ENCODE results near the gene TVP23B. TPM values are rescaled to one million over a fixed set of nuclear protein-coding genes. Genes with fewer than 3 reads are reported as not detected.
"Not testable (repeated sequence)": the region's sequence is repeated elsewhere in the genome, so short reads cannot be mapped to it uniquely, and the experiment has no call there.

TVP23B gene
- total RNA-seq, result 10 to 100 TPM; 23.3 to 31.3 (median 27.2) TPM

GRCh38 chr17:18780991-18781718 is at the start of gene TVP23B:
TSS of gene TVP23B (plus strand) at chr17:18781183. CDS start at chr17:18781294, 111 bp downstream.
- 0% methylated on average over 8 of the region's 56 CpGs for WGBS
- TF ChIP-seq POLR2AphosphoS5 (IDR thresholded peaks at IDR 0.05) (peak; percentile 89 to 92), POLR2A (IDR thresholded peaks at IDR 0.05; ENCODE audit: low read depth) (peak; percentile 78)
- H3K36me3 ChIP-seq; H3K27me3 ChIP-seq; H3K9me3 ChIP-seq; intact Hi-C loops (cut with DNase I): not testable (repeated sequence)
- peak within 1 kb of the TSS; percentile 83 to 86 (median 84) for H3K27ac ChIP-seq (replicated peaks in 1 of 4)
- H3K4me3 ChIP-seq, result peak within 1 kb of the TSS; percentile 59 to 75 (median 65)
- peaks cover 0 to 29% (median 15%) of the 10 kb centered on the region in 4 donors for H3K4me1 ChIP-seq
- peak; percentile 99 for DNase-seq (ENCODE audit: extremely low spot score)

GRCh38 chr17:18732438-18732837 is 48.5 kb upstream of the TVP23B start:
- H3K4me3 ChIP-seq; intact Hi-C loops (cut with DNase I); DNase-seq (ENCODE audit: extremely low spot score); H3K27me3 ChIP-seq; H3K4me1 ChIP-seq; H3K9me3 ChIP-seq; H3K27ac ChIP-seq (replicated peaks in 1 of 4): not testable (repeated sequence)
- peaks cover 0 to 13% (median 7%) of the 10 kb centered on the region in 4 donors for H3K36me3 ChIP-seq
- 92% methylated on average over 1 of the region's 1 CpG for WGBS

- peaks cover 0 to 11% (median 6%) of the 10 kb centered on the region in 4 donors for H3K36me3 ChIP-seq
- WGBS, result 82% methylated on average over 4 of the region's 4 CpGs
- H3K4me3 ChIP-seq; H3K27ac ChIP-seq (replicated peaks in 1 of 4); DNase-seq (ENCODE audit: extremely low spot score); intact Hi-C loops (cut with DNase I); H3K9me3 ChIP-seq; H3K27me3 ChIP-seq; H3K4me1 ChIP-seq: not testable (repeated sequence)
These were observed 47.6 kb upstream of the TVP23B start for GRCh38 chr17:18733350-18733749.

GRCh38 chr17:18739616-18740391 is 41.2 kb upstream of the TVP23B start:
- intact Hi-C loops (cut with DNase I), result not testable (repeated sequence)

GRCh38 chr17:18741228-18741627 is 39.8 kb upstream of the TVP23B start:
- H3K4me3 ChIP-seq; DNase-seq (ENCODE audit: extremely low spot score); H3K36me3 ChIP-seq; H3K9me3 ChIP-seq; intact Hi-C loops (cut with DNase I); H3K27me3 ChIP-seq; H3K4me1 ChIP-seq; H3K27ac ChIP-seq (replicated peaks in 1 of 4): not testable (repeated sequence)
- 89% methylated on average over 2 of the region's 6 CpGs for WGBS

More at GRCh38 chr17:18739616-18740391, 41.2 kb upstream of the TVP23B start:
- not testable (repeated sequence) for H3K27ac ChIP-seq (replicated peaks in 1 of 4); H3K4me3 ChIP-seq; H3K9me3 ChIP-seq; H3K4me1 ChIP-seq; H3K27me3 ChIP-seq; DNase-seq (ENCODE audit: extremely low spot score)
- 79% methylated on average over 7 of the region's 7 CpGs for WGBS
- H3K36me3 ChIP-seq, result peaks cover 0 to 11% (median 6%) of the 10 kb centered on the region in 4 donors

- H3K27ac ChIP-seq (replicated peaks in 1 of 4); H3K4me1 ChIP-seq; intact Hi-C loops (cut with DNase I); DNase-seq (ENCODE audit: extremely low spot score); H3K36me3 ChIP-seq; H3K9me3 ChIP-seq; H3K27me3 ChIP-seq: not testable (repeated sequence)
- 0% methylated on average over 2 of the region's 10 CpGs for WGBS
- H3K4me3 ChIP-seq, result peak within 1 kb of the TSS in 2 of 4 donors; percentile 27 to 39
These were observed 37.1 kb upstream of the TVP23B start, which contains the start of gene FBXW10 for GRCh38 chr17:18743699-18744421. TSS of gene FBXW10 (plus strand) at chr17:18744054. CDS start at chr17:18744245, 191 bp downstream.

- H3K4me3 ChIP-seq; DNase-seq (ENCODE audit: extremely low spot score); H3K9me3 ChIP-seq; intact Hi-C loops (cut with DNase I); H3K27me3 ChIP-seq; H3K27ac ChIP-seq (replicated peaks in 1 of 4); H3K4me1 ChIP-seq; H3K36me3 ChIP-seq: not testable (repeated sequence)
- WGBS, result 62% methylated on average over 4 of the region's 4 CpGs
These were observed 36.3 kb upstream of the TVP23B start for GRCh38 chr17:18744726-18745125.

GRCh38 chr17:18746551-18746950 is 34.4 kb upstream of the TVP23B start:
- H3K27me3 ChIP-seq; H3K4me3 ChIP-seq; H3K4me1 ChIP-seq; intact Hi-C loops (cut with DNase I); H3K36me3 ChIP-seq; H3K27ac ChIP-seq (replicated peaks in 1 of 4); H3K9me3 ChIP-seq; DNase-seq (ENCODE audit: extremely low spot score): not testable (repeated sequence)
- WGBS, result 65% methylated on average over 3 of the region's 3 CpGs

- WGBS, result 38% methylated on average over 6 of the region's 6 CpGs
- DNase-seq (ENCODE audit: extremely low spot score); H3K36me3 ChIP-seq; intact Hi-C loops (cut with DNase I); H3K4me1 ChIP-seq; H3K27ac ChIP-seq (replicated peaks in 1 of 4); H3K4me3 ChIP-seq; H3K27me3 ChIP-seq; H3K9me3 ChIP-seq: not testable (repeated sequence)
These were observed 33.5 kb upstream of the TVP23B start for GRCh38 chr17:18747501-18747900.

- DNase-seq (ENCODE audit: extremely low spot score); intact Hi-C loops (cut with DNase I): not testable (repeated sequence)
These were observed 30.7 kb upstream of the TVP23B start for GRCh38 chr17:18750242-18750641.

GRCh38 chr17:18753829-18754409 is 27.1 kb upstream of the TVP23B start:
- H3K27me3 ChIP-seq; H3K4me1 ChIP-seq; H3K27ac ChIP-seq (replicated peaks in 1 of 4); intact Hi-C loops (cut with DNase I); H3K4me3 ChIP-seq; H3K9me3 ChIP-seq; H3K36me3 ChIP-seq; DNase-seq (ENCODE audit: extremely low spot score): not testable (repeated sequence)
- 79% methylated on average over 6 of the region's 6 CpGs for WGBS

More at GRCh38 chr17:18750242-18750641, 30.7 kb upstream of the TVP23B start:
- H3K27me3 ChIP-seq; H3K4me3 ChIP-seq; H3K27ac ChIP-seq (replicated peaks in 1 of 4); H3K9me3 ChIP-seq; H3K4me1 ChIP-seq; H3K36me3 ChIP-seq: not testable (repeated sequence)
- 92% methylated on average over 1 of the region's 1 CpG for WGBS
